GM21576 (cell line): ENCODE measurements around the gene RPS27.
A peak's percentile ranks its signal among the peaks of the same experiment; 100 is the strongest.
"Not testable (repeated sequence)": the region's sequence is repeated elsewhere in the genome, so short reads cannot be mapped to it uniquely, and the experiment has no call there.

Experiments used
- ATAC-seq: cut with Tn5 transposase; IDR thresholded peaks from one replicate; pipeline ENCODE4 v1.9.1; 2021; ENCODE audit warnings: mild to moderate bottlenecking, moderate library complexity; ENCODE audit not compliant: unreplicated experiment

RPS27 gene

DNA sequence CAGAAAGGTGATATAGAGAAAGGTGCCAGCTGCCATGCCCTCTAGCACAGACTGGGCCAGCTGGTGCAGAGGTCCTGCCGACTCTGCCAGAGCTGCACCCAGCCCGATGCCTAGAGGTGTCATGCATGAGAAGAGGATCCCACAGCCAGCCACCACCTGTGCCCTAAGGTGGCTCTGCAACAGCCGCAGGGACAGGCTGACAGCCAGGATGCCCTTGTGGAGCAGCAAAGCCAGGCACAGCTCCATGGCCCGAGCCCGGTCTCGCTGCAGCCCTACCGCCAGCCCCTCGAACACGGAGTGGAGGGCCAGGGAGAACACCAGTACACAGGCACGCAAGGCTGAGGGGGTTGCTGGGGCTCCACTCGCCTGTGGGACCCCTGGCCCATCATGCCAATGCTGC lies 30.4 kb upstream of the RPS27 start:
- no peak for ATAC-seq

DNA sequence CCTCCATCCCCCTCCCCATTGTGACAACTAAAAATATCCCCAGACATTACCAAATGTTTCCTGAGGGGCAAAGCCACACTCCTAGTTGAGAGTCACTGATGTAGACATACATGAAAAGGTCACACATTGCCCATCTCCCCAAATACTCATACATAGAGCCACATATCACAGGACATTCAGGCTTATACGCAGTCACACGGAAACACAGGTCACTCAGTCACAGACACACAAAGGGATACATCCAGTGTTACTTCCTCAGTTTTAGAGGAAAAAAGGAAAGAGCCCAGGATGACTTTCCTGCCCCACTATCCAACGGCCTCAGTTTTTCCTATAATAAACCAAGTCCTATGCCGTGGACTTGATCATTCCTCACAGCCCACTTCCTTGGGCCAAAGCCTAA lies 29.1 kb upstream of the RPS27 start:
- ATAC-seq = no peak

GRCh38 chr1:153962088-153963029 lies 28.2 kb upstream of the RPS27 start:
- ATAC-seq = no peak

DNA sequence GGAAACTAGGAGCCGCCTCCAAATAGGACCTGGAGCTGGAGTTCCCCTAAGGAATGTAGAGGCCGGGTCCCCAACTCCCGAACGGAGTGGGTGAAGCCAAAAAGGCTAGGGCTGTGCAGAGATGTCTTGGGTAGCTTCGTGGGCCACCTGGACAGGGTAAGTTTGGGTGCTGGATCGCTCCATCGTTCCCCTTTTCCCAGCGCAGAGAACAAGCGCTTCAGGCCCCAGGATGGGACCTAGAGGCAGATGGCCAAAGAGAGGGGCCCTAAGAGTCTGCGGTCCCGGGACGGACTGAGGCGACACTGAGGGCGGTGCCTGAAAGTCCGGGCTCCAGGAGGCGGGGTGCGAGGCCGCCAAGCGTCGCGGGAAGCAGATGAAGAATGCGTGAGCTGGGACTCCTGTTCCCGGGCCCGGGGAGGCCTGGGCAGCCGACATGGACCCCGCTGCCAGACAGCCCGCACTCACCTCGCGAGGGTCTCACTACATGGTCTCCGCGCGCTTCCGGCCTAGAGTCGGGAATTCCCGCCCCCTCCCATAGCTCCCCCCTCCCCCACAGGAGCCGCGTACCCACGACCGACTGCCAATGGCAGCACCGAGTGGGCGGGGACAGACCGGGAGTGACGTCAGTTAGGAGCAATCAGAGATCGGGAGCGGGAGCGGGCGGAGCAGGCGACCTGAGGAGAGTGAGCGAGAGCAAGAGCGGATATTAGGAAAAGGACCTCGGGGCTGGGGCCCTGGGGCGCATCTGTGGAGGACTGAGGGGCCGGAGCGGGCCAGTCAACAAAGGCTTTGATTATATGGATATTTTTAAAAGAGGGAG lies 27.3 kb upstream of the RPS27 start, which contains the start of gene SLC39A1:
SLC39A1 (minus strand) TSS at position 508 of the 820 bp plus-strand sequence. CDS start 822 bp downstream, outside the sequence.
- peak; percentile 43 for ATAC-seq

- ATAC-seq = no peak
Observed at GRCh38 chr1:153963850-153964331, 26.7 kb upstream of the RPS27 start.

DNA sequence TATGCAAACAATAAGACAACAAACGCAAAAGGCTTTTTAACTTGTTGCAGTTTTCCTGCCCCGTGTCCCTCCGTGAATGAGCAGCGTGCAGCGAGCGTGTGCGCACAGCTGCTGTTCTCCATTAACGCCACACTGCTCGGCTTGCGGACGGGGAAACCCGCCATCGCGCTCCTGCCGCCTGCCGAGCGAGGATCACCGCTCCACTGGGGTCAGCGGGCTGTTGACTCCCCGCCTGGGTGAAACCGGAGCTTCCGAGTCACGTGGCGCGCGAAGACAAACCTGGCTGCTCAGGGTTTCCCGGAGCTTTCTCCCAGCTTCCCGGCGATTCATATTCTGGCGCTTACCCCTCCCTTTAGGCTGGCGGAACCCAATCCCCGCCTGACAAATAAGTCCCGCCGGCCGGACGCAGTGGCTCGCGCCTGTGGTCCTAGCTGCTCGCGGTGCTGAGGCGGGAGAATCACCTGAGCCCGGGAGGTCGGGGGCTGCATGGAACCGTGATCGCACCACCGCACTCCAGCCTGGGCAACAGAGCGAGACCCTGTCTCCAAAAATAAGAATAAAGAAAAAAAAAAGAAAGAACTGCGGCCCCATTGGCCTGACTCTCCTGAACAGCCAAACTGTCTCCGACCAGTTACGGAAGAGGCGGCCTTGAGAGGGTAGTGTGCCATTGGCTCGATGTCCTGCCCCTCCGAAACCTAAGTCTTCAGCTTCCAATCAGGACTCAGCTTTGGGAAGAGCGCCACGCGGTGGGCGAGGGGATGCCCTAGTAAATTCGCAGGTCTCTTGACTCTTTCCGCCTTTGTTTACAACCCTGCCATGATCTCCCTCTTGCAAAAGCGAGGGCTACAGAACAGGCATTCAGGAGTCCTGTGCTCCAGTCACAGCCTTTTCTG lies 23.2 kb upstream of the RPS27 start, which contains the start of gene CREB3L4:
CREB3L4 (plus strand) TSS at position 796 of the 893 bp plus-strand sequence. CDS start 624 bp downstream, outside the sequence.
- peak; percentile 65 for ATAC-seq

DNA sequence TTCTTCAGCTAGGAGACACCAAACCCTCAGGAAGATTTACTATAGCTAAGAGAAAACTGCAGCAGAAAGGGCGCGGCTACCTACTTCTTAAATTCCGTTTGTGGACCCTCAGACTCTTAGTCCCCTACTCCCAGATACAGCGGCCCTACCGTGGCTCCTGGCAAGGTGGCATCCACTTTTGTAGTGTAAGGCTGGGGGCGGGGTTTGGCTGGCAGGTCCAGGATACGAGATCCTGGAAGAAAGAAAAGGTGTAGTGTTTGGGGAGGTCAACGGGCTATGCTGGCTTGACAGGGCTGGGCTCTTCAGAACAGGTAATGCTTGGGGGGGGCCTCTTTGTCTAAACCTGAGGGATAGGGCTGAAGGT lies 22.6 kb upstream of the RPS27 start:
- no peak for ATAC-seq

- no peak for ATAC-seq
Observed at GRCh38 chr1:153968408-153968807, 22.2 kb upstream of the RPS27 start.

- no peak for ATAC-seq
Observed at GRCh38 chr1:153968972-153969371, 21.6 kb upstream of the RPS27 start.

- no peak for ATAC-seq
Observed at GRCh38 chr1:153970346-153970745, 20.2 kb upstream of the RPS27 start.

DNA sequence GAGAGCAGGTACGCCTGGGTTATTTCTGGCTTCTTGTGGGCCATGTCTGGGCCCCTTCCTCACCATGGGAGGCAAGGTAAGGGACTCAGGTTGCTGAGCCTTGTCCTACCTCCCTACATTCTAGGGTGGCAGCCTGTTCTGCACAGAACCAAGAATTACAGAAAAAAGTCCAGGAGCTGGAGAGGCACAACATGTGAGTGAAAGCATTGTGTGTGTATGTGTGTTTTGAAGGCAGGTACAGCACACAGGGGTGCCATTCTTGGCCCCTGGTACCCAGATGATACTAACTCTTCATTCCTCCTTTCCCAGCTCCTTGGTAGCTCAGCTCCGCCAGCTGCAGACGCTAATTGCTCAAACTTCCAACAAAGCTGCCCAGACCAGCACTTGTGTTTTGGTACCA lies 17.5 kb upstream of the RPS27 start:
- no peak for ATAC-seq

GRCh38 chr1:153973525-153973924 lies 17.0 kb upstream of the RPS27 start:
- no peak for ATAC-seq

- ATAC-seq = no peak
Observed at GRCh38 chr1:153976819-153977249, 13.7 kb upstream of the RPS27 start.

- ATAC-seq = peak; percentile 65
Observed at GRCh38 chr1:153977250-153978240, 13.0 kb upstream of the RPS27 start, which contains the start of gene JTB. JTB (minus strand) TSS chr1:153977674; CDS start chr1:153977252, 422 bp downstream.

- peak; percentile 8 for ATAC-seq
Observed at GRCh38 chr1:153978274-153978909, 12.2 kb upstream of the RPS27 start.

GRCh38 chr1:153979091-153979490 lies 11.5 kb upstream of the RPS27 start:
- not testable (repeated sequence) for ATAC-seq

GRCh38 chr1:153981735-153982134 lies 8.8 kb upstream of the RPS27 start:
- not testable (repeated sequence) for ATAC-seq

DNA sequence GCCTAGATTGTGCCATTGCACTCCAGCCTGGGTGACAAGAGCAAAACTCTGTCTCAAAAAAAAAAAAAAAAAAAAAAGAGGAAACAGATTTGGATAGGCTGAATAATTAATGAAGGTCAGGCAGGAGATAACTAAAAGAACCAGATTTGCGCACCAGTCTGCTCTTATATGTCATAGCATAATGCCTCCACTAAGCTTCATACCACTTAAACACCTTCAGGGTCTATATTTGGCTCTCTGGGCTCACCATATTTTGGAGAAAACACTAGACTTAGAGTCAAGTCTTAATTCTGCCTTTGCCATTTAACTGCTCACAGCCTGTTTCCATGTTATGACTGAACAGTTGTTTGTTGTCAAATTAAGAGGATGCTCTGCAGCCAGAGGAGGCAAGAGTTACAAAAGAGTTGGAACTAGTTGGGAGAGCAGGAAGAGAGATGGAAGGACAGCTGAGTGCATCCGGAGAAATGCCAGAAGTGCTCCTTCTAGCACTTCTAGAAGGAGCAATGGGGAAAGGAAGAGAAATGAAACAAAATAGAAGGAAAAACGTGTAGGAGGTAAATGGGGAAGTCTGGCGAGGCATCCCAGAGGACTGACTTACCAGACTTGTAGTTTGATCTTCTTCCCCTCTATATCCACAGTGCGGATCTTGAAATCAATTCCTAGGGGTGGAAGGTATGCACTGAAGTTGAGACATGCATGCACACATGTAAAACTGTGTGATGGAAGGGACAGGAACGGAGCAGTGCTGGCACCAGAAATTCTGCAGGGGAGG lies 6.3 kb upstream of the RPS27 start:
- no peak for ATAC-seq
